Fibroblast of peridontal ligament (primary cell): ENCODE measurements around the gene STK25.

Source experiments
- DNase-seq: peaks from one replicate; pipeline ENCODE4 v3.0.0-alpha.2; 2010; ENCODE audit errors: extremely low read depth

STK25 gene

GRCh38 chr2:241494311-241494908 lies 14.0 kb downstream of the STK25 start:
- no peak for DNase-seq

GRCh38 chr2:241493092-241493491 lies 15.3 kb downstream of the STK25 start:
- no peak for DNase-seq

- DNase-seq, result no peak
Observed at GRCh38 chr2:241492174-241492565, 16.2 kb downstream of the STK25 start.

GRCh38 chr2:241491549-241492173 lies 16.7 kb downstream of the STK25 start:
- no peak for DNase-seq

- DNase-seq, result no peak
Observed at GRCh38 chr2:241490825-241491506, 17.4 kb downstream of the STK25 start.

- DNase-seq, result no peak
Observed at GRCh38 chr2:241489733-241490680, 18.4 kb downstream of the STK25 start.

- no peak for DNase-seq
Observed at GRCh38 chr2:241489088-241489487, 19.3 kb downstream of the STK25 start.

GRCh38 chr2:241485172-241485911 lies 23.0 kb downstream of the STK25 start:
- no peak for DNase-seq

- no peak for DNase-seq
Observed at GRCh38 chr2:241483305-241483704, 25.1 kb downstream of the STK25 start.

- DNase-seq, result no peak
Observed at GRCh38 chr2:241482126-241482955, 26.0 kb downstream of the STK25 start.

GRCh38 chr2:241481687-241482086 lies 26.7 kb downstream of the STK25 start:
- no peak for DNase-seq

- no peak for DNase-seq
Observed at GRCh38 chr2:241479026-241479898, 29.1 kb downstream of the STK25 start.

- no peak for DNase-seq
Observed at GRCh38 chr2:241478166-241478565, 30.2 kb downstream of the STK25 start.

GRCh38 chr2:241475267-241475666 lies 33.1 kb downstream of the STK25 start:
- no peak for DNase-seq

GRCh38 chr2:241473399-241473798 lies 35.0 kb downstream of the STK25 start:
- no peak for DNase-seq

GRCh38 chr2:241469746-241470145 lies 38.6 kb downstream of the STK25 start:
- DNase-seq, result no peak

- no peak for DNase-seq
Observed at GRCh38 chr2:241468476-241468781, 40.0 kb downstream of the STK25 start.

- no peak for DNase-seq
Observed at GRCh38 chr2:241467777-241468475, 40.5 kb downstream of the STK25 start.

GRCh38 chr2:241466230-241466629 lies 42.2 kb downstream of the STK25 start:
- no peak for DNase-seq
